Activated CD8-positive, alpha-beta memory T cell treated with anti-CD3 and anti-CD28 coated beads, Interleukin-2, amount 50 U/mL, for 1 hour (primary cell): ENCODE measurements around the gene TSSK2.
"Not testable (repeated sequence)": the region's sequence is repeated elsewhere in the genome, so short reads cannot be mapped to it uniquely, and the experiment has no call there.

Experiments
- DNase-seq: peaks from one replicate; pipeline ENCODE4 v3.0.0-alpha.2; 2020; ENCODE audit errors: extremely low read depth

Gene TSSK2

DNA sequence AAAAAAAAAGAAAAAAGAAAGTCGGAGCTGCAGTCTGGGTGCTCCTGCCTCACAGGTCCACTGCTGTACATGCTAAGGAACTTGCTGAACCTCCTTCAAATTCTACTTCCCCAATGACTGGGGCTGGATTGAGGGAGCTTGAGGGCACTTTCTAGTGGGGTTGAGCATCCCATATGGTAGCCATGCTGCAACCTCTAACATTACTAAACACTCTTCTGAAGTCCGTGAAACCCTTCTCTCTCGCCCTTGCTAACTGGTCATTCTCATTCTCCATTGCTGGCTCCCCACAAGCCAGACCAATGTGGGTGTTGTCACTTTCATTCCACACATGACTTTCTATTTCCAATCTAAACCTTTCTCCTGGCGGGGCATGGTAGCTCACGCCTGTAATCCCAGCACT, 12.1 kb downstream of the TSSK2 start:
- no peak for DNase-seq

DNA sequence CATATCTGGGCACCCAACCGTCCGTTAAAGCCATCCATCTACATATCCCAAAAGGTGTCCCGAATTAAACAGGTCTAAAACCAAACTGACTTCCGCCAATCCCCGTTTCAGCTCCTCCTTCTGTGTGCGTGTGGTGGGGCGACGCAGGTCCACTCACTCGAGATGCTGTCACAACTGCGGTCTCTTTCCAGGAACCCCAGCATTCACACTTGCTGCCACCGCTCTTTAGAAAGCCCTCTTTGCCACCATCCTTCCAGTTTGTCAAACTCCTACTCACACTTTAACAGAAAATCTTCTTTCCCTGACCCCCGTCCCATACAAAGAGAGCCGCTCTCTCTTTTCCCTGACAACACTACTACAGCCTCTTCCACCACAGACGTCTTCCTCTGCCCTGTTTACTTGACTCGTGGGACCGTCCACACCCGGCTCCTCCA, 12.9 kb downstream of the TSSK2 start:
- no peak for DNase-seq

DNA sequence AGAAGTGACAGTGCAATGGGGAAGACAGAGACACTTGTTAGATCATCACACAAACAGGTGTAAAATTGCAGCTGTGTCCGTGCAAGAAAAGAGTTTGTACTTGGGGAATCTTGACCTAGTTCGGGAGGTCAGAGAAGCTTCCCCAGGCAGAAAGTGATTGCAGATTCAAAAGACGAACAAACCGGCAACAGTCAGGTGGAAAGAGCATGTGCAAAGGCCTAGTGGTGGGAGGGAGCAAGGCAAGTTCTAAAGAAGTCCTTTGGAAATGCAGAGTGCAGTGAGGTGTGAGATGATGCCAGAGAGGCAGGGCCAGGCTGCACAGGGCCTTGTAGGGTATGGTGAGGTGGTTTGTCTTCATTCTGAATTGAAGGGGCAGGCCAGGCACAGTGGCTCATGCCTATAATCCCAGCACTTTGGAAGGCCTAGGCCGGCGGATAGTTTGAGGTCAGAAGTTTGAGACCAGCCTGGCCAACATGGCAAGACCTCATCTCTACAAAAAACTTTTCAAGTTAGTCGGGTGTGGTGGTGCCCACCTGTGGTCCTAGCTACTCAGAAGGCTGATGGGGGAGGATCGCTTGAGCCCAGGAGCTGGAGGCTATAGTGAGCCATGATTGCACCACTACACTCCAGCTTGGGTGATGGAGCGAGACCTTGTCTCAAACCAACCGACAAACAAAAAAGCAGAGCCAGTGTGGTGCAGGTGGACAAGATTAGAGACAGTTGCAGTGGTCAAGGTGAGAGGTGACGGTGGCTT, 15.3 kb downstream of the TSSK2 start:
- no peak for DNase-seq

DNA sequence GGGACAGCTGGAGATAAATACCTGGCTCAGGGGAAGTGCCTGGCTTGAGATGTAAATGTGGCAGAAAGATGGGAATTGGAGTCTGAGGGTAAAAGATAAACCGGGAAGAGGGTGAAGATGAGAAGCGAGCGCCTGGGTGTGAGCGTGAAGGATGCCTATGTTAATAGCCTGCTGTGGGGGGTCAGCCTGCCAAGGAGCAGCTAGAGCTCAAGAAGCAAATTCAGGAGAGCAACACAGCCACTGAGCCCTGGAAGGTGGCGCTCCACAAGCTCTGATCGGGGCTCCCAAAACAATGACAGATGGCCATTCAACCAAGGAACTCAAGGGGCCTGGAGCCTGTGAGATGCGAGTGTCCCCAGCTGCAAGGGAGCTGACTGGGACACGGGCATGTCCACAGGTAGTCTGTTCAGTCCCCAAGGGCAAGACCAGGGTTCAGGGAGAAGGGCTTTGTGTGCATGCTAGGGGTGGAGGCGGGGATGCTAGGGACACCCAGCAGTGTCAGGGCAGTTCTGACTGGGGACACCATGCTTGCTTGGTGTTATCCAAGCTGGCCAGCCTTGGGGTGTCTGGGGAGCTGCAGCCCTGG, 16.2 kb downstream of the TSSK2 start:
- no peak for DNase-seq

DNA sequence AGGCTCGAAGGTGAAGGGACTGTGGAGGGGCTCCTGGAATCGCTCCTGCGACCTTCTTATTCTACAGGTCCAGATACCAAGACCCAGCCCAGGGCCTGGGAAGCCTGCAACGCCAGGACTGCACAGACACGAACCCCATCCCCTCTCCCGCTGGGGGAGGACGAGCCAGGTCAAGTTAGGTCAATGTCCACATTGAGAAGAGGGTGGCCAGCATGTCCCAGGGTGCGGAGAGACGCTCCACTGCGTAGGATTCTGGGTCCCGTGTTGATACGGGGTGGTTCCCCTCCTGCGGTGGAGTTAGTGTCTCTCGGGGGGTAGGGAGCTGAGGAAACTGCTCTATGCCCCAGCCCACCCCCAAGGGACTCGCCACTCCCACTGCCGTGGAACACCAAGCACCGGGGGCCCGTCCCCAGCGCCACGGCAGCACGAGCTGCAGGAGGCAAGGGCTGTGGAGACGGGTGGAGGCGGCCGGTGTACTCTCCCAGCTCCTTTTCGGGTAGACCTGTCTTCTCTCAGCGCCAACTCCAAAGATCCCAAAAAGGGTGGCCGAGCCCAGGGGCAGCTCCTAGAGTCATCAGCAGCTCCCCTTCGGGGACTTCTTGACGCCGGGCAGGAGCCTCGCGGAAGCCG, 17.4 kb downstream of the TSSK2 start:
- no peak for DNase-seq

DNA sequence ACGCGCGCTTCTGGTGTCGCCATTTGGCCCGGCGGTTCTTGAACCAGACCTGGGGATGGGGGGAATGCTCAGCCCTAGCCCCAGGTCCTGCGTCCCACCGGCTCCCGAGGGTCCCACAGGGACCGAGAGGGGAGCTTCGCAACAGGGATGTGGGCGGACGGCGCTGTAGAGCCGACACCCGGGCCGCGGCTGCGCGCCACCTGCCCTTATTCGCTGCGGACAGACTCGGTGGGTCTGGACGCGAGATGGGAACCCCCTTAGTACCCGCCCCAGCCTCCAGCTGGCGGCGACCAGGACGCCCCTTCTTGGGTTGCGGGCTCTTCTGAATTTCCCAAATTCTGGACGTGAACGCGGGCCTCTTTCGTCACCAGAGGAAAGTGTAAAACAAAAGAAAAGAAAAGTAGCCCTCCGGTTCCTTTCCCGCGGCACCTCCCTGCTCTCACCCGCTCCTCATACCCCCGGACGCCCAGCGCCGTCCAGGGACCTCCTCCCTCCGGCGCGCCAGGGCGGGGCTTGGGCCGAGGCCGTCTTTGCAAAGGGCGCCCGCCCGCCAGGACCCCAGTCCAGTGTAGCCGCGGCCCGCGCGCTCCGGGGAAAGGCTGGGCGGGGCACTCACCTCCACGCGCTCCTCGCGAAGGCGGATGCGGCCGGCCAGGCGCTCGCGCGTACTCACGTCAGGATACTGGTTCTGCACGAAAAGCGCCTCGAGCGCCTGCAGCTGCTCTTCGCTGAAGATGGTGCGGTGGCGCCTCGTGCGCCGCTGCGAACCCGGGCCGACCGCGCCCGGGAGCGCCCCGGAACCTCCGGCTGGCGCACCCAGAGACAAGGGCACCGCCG, 18.2 kb downstream of the TSSK2 start:
- DNase-seq, result no peak

DNA sequence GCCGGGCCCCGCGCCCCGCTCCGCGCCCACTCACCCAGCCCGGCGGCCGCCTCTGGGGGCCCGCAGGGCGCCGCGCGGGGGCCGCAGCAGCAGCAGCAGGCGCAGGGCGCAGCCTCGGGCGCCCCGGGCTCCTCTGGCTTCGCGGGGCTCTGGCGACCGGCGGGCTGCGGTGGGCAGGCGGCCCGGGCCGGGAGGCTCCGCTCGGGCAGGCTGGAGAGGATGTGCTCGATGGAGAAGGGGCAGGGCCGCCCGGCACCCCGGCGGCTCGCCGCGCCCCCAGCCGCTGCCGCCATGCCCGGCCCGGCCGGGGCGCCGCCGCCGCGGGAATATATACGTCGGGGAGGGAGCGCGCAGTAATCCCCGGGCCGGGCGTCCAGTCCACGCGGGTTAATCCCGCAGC, 18.9 kb downstream of the TSSK2 start, which contains the start of gene GSC2:
TSS of gene GSC2 (minus strand) at position 302 of the 400 bp plus-strand sequence. CDS start at position 293, 9 bp downstream.
- no peak for DNase-seq

DNA sequence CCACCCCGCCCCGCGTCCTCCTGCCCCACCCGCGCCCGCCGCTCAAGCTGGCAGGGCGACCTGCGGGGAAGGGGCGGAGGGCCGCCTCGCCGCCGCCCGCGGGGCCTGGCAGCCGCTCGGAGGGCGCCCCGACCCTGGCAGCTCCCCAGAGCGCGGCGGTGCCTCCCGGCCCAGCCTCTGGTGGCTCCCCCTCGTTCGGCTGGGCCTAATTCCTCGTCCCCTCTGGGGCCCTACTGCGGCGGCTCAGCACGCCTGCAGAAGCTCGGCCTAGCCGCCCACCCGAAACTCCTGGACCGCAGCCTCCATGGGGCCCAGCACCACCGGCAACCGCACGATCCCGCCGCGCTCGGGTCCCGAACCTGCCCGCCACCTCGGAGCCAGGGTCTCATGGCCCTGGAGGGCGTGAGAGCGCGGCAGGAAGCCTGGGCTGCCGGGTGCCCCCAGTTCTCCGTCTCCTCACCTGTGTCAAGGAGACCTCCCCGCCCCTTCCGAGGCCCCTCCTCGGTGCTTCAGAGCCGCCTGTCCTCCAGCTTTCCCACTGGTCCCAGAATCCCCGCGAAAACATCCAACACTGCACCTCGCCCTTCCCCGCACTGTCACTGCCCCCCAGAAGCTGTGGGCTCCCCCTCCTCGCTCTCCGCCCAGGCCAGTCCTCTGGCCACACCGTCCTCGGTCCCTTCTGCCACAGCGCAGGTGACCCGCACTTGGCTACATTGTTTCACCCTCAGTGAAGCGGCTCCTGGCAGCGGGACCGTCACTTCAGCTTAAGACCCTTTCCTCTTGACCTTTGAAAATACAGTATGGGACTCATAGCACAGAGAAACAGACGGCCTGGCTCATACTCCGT, 19.6 kb downstream of the TSSK2 start:
- no peak for DNase-seq

DNA sequence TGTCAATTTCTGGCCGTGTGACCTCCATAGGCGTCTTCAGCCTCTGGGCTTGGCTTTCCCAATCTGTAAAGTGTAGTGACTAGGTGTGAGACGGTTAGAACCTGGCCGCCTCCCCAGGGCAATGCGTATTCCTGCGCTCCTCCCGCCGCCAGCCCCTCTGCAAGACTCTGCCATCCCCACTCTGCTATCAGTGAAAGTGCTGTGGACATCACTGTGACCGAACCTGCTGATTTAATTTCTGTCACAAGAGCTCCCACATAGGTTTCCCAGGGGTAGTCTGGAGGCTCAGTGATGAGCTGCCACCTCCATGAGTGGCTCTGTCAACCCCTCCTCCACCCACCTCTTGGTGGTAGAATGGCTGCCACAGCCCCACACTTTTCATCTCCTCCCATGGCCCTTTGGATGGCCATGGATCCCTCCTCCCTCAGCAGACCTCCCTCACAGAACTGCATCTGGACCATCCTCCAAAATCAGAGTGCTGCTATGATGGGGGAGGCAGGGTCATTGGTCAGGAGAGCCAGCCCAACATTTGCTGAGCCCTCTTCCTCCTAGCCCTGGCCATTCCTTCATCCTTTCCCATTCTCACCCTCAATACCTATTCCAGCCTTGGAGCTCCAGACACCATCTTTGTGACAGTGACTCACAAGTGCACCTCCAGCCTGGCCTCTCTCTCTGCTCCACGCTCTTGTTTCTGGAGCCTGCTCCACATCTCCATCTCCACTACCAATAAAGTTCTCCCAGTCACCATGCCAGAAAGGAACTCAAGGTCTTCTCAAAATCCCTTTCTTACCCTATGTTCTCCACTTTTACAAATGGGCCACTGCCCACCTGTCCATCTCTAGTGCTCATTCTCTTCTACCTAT, 20.5 kb downstream of the TSSK2 start:
- DNase-seq, result no peak

DNA sequence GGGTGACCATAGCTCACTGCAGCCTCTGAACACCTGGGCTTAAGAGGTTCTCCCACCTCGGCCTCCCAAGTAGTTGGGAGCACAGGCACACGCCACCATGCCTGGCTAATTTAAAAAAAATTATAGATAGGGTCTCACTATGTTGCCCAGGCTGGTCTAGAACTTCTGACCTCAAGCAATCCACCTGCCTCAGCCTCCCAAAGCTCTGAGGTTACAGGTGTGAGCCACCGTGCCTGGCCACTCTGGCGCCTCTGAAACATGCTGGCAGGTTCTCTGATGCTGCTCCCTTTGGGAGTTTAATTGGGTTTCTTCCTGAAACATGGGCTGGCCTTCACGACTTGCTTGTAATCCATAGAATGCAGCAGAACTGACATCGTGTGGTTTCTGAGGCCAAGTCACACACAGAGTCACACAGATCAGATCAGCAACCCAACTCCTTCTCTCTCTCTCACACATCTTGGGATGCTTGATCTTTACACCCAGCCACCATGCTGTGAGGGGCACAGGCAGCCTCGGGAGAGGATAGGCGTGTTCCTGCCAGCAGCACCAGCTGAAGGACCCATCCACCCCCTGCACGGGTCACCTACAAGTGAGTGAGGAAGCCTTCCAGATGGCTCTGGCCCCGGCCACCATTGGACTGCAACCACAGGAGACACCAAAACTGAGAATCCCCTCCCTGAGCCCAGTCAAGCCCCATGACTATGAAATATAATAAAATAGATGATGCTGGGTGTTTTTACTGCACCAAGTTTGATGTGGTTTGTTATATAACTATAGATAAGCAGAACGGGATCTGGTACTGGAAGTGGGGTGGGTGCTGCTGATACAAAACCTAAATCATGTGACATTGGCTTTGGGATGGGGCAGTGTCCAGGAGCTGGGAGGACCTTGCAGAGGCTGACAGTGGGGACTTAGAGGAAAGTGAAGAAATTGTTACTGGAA, 22.1 kb downstream of the TSSK2 start:
- DNase-seq, result no peak

DNA sequence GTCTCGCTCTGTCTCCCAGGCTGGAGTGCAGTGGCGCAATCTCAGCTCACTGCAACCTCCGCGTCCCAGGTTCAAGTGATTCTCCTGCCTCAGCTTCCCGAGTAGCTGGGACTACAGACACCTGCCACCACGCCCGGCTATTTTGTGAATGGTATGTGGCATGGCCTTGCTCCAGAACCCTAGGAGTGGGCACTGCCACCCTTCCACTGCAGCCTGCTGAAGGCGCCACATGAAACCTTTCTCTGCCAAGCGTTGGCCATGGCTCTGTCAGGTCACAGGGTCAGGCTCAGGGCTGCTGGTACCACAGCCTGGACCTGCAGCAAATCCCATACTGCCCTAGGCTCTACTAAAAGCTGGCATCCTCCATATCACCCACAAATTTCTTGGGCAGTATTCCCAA, 25.0 kb downstream of the TSSK2 start:
- DNase-seq, result not testable (repeated sequence)

DNA sequence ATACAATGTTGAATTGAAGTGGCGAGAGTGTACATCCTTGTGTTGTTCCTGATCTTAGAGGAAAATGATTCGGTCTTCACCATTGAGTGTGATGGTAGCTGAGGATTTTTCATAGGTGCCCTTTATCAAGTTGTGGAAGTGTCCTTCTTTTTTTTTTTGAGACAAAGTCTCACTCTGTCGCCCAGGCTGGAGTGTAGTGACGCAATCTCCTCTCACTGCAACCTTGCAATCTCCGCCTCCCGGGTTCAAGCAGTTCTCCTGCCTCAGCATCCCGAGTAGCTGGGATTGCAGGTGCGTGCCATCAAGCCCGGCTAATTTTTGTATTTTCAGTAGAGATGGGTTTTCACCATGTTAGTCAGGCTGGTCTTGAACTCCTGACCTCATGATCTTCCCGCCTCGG, 27.5 kb downstream of the TSSK2 start:
- not testable (repeated sequence) for DNase-seq

DNA sequence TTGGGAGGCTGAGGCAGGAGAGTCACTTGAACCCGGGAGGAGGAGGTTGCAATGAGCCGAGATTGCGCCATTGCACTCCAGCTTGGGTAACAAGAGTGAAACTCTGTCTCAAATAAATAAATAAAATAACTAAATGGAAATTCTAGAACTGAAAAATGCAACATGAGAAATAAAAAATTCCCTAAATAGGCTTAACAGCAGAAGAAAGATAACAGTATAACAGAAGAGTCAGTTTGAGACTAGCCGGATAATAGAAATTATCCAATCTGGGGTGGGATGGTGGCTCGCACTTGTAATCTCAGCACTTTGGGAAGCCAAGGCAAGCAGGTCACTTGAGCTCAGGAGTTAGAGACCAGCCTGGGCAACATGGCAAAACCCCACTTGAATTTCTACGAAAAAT, 33.3 kb downstream of the TSSK2 start:
- no peak for DNase-seq

DNA sequence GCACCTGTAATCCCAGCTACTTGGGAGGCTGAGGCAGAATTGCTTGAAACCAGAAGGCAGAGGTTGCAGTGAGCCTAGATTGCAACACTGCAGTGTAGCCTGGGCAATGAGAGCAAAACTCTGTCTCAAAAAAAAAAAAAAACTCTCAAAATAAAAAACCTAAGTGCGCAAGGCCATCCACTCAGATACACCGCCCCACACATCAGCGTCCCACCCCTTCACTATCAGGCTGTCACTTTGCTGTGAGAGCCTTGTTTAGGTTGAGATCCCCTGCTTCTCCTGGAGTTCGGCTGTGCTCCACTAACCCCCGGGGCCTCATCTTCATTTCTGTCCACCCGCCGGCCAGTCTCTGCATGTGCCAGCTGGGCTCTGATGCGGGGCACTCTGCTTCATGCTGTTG, 35.3 kb downstream of the TSSK2 start:
- DNase-seq, result no peak

DNA sequence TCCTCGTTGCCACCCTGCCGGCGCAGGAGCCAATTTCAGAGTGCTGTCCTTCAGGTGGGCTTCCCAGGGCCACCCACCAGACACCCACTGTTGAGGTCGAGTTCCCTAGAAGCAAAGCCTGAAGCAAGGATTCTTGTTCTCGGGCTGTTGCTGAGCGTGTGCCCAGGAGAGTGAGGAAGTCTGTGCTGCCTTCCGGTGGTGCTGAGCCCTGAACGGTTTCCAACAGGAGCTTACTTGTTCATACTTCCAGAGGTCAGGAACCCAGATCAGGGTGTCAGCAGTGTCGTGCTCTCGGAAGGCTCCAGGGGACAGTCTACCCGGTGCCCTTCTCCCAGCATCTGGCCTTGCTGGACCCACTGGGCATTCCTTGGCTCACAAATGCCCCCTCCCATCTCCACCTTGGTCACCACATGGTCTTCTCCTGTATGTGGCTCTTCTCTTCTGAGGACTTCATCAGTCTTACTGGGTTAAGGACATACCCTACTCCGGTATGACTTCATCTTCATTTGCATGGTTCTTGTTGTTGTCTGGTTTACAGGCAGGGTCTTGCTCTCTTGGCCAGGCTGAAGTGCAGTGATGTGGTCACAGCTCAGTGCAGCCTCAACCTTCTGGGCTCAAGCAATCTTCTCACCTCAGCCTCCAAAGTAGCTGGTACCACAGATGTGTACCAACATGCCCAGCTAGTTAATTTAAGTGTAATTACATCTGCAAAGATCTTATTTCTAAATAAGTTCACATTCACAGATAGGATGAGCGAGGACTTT, 36.2 kb downstream of the TSSK2 start:
- no peak for DNase-seq

DNA sequence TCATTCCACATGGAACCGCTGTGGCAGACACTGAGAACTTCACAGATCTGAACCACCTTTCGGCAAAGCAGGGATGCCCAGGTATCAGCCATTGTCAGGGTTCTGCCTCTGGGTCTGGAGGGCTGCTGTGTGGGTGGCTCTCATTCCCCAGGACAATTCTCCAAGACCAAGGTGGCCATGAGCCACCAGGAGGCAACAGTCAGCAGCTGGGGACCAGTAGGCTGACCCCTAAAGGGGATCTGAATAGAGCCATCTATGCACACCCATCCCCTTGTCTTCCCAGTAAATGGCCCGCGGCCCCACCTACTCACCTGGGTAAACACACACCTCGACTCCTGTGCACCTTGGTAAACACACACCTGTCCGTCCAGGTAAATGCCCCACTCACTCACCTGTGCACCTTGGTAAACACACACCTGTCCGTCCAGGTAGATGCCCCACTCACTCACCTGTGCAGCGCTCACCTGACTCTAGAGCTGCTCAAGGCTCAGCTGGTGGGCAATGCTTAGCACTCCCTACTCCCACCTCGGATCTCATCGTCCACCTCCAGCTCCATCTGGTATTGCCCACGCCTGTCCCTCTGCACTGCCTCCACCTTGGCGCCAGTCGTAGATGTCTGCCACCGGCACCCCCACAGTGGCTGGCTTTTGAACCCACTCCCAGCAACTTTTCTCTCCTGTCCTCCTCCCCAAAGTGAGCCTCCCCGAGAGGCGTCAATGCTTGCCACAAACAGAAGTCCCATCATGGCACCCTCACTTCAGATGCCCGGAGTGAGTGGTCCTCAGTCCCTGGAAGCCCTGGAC, 37.2 kb downstream of the TSSK2 start:
- DNase-seq, result no peak
